Measurements from ENCODE around the gene RNPEPL1. TPM values are rescaled to one million over a fixed set of nuclear protein-coding genes. Genes with fewer than 3 reads are reported as not detected.

RNPEPL1 gene
- polyA plus RNA-seq, 2 of the 4 experiments (the other 2 are of a cell fraction), result 9.2 to 26.3 TPM

DNA sequence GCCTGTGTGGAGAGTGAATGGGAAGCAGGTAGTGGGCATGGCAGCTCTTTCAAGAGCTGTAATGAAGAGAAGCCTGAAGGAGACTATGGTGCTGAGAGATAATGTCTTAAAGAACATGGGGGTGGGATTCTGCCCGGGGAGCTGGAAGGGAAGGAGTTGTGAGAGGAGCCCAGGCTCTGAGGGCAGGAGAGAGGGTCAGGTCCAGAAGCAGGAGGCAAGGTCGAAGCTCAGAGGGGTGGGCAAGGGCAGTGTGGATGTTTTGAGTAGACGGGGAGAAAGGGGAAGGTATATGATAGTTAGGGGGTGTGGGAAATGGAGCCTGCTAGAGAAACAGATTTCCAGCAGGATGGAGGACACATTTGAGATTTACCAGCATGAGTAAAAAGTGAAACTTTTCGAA, 20.4 kb downstream of the RNPEPL1 start:
- no peak for FAIRE-seq
- H3K4me3 ChIP-seq, result no peak overlapping the region
- no peak for DNase-seq (ENCODE audit: low read depth in 1 of 2, low spot score in 1 of 2)
- ChIA-PET POLR2A (no interaction called here), CTCF (interaction anchor here (0.8 to 3.1 kb wide), 4 partner anchors 9 to 263 kb away, joined by 3 to 14 read pairs (median 3); no protein-coding TSS in a partner anchor)
- ATAC-seq, result no peak
- WGBS (ENCODE audit: missing lambda C conversion rate), result 88% methylated on average over 4 of the region's 4 CpGs
- H3K4me1 ChIP-seq, result peaks cover 23% of the 10 kb centered on the region
- TF ChIP-seq RARB (CRISPR knock-in tag; IDR thresholded peaks at IDR 0.05) (no peak), FOSL2 (IDR thresholded peaks at IDR 0.05) (no peak), FOSL2 (CRISPR knock-in tag; IDR thresholded peaks at IDR 0.05) (no peak), ZSCAN20 (CRISPR knock-in tag; IDR thresholded peaks at IDR 0.05) (no peak), TFCP2L1 (CRISPR knock-in tag; IDR thresholded peaks at IDR 0.05) (no peak), CBX8 (IDR thresholded peaks at IDR 0.05) (no peak), KDM1A (IDR thresholded peaks at IDR 0.05; ENCODE audit: low read depth) (no peak), JUNB (IDR thresholded peaks at IDR 0.05) (no peak), ZFP36 (IDR thresholded peaks at IDR 0.05; ENCODE audit: borderline replicate concordance, partially characterized antibody) (no peak), NPAS2 (CRISPR knock-in tag; IDR thresholded peaks at IDR 0.05; ENCODE audit: borderline replicate concordance) (no peak), EHF (CRISPR knock-in tag; IDR thresholded peaks at IDR 0.05) (no peak), EP300 (IDR thresholded peaks at IDR 0.05) (no peak)
- TF ChIP-seq, protein P1, sequence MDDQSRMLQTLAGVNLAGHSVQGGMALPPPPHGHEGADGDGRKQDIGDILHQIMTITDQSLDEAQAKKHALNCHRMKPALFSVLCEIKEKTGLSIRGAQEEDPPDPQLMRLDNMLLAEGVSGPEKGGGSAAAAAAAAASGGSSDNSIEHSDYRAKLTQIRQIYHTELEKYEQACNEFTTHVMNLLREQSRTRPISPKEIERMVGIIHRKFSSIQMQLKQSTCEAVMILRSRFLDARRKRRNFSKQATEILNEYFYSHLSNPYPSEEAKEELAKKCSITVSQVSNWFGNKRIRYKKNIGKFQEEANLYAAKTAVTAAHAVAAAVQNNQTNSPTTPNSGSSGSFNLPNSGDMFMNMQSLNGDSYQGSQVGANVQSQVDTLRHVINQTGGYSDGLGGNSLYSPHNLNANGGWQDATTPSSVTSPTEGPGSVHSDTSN (IDR thresholded peaks at IDR 0.05), result no peak
- TF ChIP-seq, protein P2, sequence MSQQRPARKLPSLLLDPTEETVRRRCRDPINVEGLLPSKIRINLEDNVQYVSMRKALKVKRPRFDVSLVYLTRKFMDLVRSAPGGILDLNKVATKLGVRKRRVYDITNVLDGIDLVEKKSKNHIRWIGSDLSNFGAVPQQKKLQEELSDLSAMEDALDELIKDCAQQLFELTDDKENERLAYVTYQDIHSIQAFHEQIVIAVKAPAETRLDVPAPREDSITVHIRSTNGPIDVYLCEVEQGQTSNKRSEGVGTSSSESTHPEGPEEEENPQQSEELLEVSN (IDR thresholded peaks at IDR 0.05; ENCODE audit: borderline replicate concordance, low read depth), result no peak
- TF ChIP-seq, protein P3, sequence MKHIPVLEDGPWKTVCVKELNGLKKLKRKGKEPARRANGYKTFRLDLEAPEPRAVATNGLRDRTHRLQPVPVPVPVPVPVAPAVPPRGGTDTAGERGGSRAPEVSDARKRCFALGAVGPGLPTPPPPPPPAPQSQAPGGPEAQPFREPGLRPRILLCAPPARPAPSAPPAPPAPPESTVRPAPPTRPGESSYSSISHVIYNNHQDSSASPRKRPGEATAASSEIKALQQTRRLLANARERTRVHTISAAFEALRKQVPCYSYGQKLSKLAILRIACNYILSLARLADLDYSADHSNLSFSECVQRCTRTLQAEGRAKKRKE (CRISPR knock-in tag; IDR thresholded peaks at IDR 0.05; ENCODE audit: low read depth), result no peak
- TF ChIP-seq, protein P4, sequence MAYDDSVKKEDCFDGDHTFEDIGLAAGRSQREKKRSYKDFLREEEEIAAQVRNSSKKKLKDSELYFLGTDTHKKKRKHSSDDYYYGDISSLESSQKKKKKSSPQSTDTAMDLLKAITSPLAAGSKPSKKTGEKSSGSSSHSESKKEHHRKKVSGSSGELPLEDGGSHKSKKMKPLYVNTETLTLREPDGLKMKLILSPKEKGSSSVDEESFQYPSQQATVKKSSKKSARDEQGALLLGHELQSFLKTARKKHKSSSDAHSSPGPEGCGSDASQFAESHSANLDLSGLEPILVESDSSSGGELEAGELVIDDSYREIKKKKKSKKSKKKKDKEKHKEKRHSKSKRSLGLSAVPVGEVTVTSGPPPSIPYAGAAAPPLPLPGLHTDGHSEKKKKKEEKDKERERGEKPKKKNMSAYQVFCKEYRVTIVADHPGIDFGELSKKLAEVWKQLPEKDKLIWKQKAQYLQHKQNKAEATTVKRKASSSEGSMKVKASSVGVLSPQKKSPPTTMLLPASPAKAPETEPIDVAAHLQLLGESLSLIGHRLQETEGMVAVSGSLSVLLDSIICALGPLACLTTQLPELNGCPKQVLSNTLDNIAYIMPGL (CRISPR knock-in tag; IDR thresholded peaks at IDR 0.05; ENCODE audit: borderline replicate concordance), result no peak
- no peak overlapping the region for H3K27ac ChIP-seq
- H3K9me3 ChIP-seq, result no peaks in the 10 kb centered on the region
- peak overlapping the region; percentile 99; the same call in 2 of the 3 replicates for H3K4me2 ChIP-seq

DNA sequence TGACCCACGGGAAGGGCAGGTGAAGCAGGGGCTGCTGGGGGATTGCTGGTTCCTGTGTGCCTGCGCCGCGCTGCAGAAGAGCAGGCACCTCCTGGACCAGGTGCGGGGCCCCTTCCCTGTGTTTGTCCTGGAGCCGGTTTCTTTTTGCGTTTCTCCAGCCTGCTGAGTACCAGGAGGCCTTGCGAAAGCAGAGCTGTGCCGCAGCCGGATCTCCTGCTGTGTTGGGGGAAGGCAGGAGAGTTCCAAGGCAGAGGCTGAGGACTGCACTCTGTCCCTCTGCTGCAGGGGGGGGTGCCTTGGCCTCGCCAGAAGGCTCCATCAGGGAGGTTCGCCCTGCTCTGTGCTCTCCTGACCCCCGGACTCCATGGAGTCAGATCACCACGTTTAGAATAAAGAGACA, 21.1 kb downstream of the RNPEPL1 start:
- DNase-seq (ENCODE audit: low read depth in 1 of 2, low spot score in 1 of 2) (no peak), ATAC-seq (no peak), FAIRE-seq (no peak)
- peaks cover 22% of the 10 kb centered on the region for H3K4me1 ChIP-seq
- ChIA-PET CTCF (interaction anchor here (1.7 to 3.1 kb wide), 2 partner anchors 15 to 23 kb away, joined by 3 to 14 read pairs; no protein-coding TSS in a partner anchor), POLR2A (no interaction called here)
- TF ChIP-seq ZC3H11A (IDR thresholded peaks at IDR 0.05) (no peak), CHD2 (IDR thresholded peaks at IDR 0.05; ENCODE audit: low read length, partially characterized antibody) (no peak), NPAS2 (CRISPR knock-in tag; IDR thresholded peaks at IDR 0.05; ENCODE audit: borderline replicate concordance) (no peak), RARB (CRISPR knock-in tag; IDR thresholded peaks at IDR 0.05) (no peak), EHMT2 (IDR thresholded peaks at IDR 0.05; ENCODE audit: low read depth) (no peak), KDM5A (IDR thresholded peaks at IDR 0.05) (no peak)
- TF ChIP-seq, protein P5, sequence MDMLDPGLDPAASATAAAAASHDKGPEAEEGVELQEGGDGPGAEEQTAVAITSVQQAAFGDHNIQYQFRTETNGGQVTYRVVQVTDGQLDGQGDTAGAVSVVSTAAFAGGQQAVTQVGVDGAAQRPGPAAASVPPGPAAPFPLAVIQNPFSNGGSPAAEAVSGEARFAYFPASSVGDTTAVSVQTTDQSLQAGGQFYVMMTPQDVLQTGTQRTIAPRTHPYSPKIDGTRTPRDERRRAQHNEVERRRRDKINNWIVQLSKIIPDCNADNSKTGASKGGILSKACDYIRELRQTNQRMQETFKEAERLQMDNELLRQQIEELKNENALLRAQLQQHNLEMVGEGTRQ (IDR thresholded peaks at IDR 0.05), result no peak
- no peak overlapping the region for H3K4me2 ChIP-seq
- H3K27ac ChIP-seq, result no peak overlapping the region
- H3K9me3 ChIP-seq, result no peaks in the 10 kb centered on the region
- 83% methylated on average over 10 of the region's 14 CpGs for WGBS (ENCODE audit: missing lambda C conversion rate)
- no peak overlapping the region for H3K4me3 ChIP-seq

Data from A549 (cell line).